K562 (cell line): Measurements from ENCODE around the gene ZNF83. TPM values are rescaled to one million over a fixed set of nuclear protein-coding genes. Genes with fewer than 3 reads are reported as not detected.

Source experiments
- ATAC-seq: fragments of 200-7000 bp; cut with Tn5 transposase; 3 replicates; pipeline ENCODE4 v1.9.1; 2020; ENCODE audit warnings: moderate library complexity
- BruUV-seq: library from RNA; stranded (reverse); fragments of 400-500 nt; replicated peaks from 2 replicates; lab custom pipeline; 2021; lab: Mats Ljungman, UMichigan
- CTCF ChIA-PET: fragments of 300-600 bp; formaldehyde crosslinking; extraction: SDS; loops from one replicate; lab custom pipeline; 2021; ENCODE audit warnings: low intra/inter-chr PET ratio; lab: Yijun Ruan, JAX
- POLR2A ChIA-PET: fragments of 300-600, 350-650 bp; sonication (Branson Sonifier 250); formaldehyde crosslinking; extraction: SDS; loops from one replicate; lab custom pipeline; 2021; ENCODE audit warnings: antibody characterized with exemption, inconsistent platforms; lab: Yijun Ruan, JAX
- DNase-seq, 4 experiments: peaks; one replicate each; pipeline versions ENCODE4 v3.0.0 to v3.0.0-alpha.2; 2011 to 2018; ENCODE audit warnings: low spot score in 3 of 4, mixed read lengths in 3 of 4; ENCODE audit errors: extremely low read depth in 1 of 4
- FAIRE-seq: peaks from 2 replicates; lab custom pipeline; 2011; peaks lifted over from hg19 to GRCh38; lab: Jason Lieb, UNC
- H2AFZ ChIP-seq: 2 replicates; pipeline ENCODE4 v1.6.0; 2011; ENCODE audit warnings: low read depth, low read length, control low read depth, inconsistent platforms
- H3K27ac ChIP-seq: fragments of 200-600 bp; 3 replicates; pipeline ENCODE4 v1.8.0; 2011; ENCODE audit warnings: low read depth, mild to moderate bottlenecking, control low read depth, inconsistent platforms, low read length, moderate library complexity, mixed read lengths; ENCODE audit errors: extremely low read depth
- H3K27me3 ChIP-seq, 2 experiments: fragments of 300-600 bp in 1 of 2; 2 replicates in 1 of 2; 3 replicates in 1 of 2; pipeline versions ENCODE4 v1.6.0 to v1.8.0; 2011; ENCODE audit warnings: inconsistent platforms in 2 of 2, low read length in 2 of 2, mild to moderate bottlenecking in 1 of 2, mixed read lengths in 1 of 2, moderate library complexity in 1 of 2; ENCODE audit not compliant: control insufficient read depth in 2 of 2, insufficient read depth in 2 of 2
- H3K36me3 ChIP-seq: fragments of 300-600 bp; 3 replicates; pipeline ENCODE4 v1.8.0; 2011; ENCODE audit warnings: mild to moderate bottlenecking, low read length, inconsistent platforms; ENCODE audit not compliant: control insufficient read depth, insufficient read depth
- H3K4me1 ChIP-seq, 2 experiments: fragments of 200-600 bp in 1 of 2; replicated peaks in 1 of 2; 2 replicates in 1 of 2; 3 replicates in 1 of 2; pipeline versions ENCODE4 v1.5.1 to v1.8.0; 2011; ENCODE audit warnings: inconsistent platforms in 2 of 2, low read length in 2 of 2, mild to moderate bottlenecking in 1 of 2, mixed read lengths in 1 of 2, moderate library complexity in 1 of 2; ENCODE audit not compliant: control insufficient read depth in 2 of 2, insufficient read depth in 2 of 2
- H3K4me2 ChIP-seq: 2 replicates; pipeline ENCODE4 v1.6.1; 2011; ENCODE audit warnings: low read length, control low read depth, inconsistent platforms, mixed read lengths; ENCODE audit not compliant: insufficient read depth
- H3K4me3 ChIP-seq: fragments of 200-600 bp; sonication (generic), shearing (Covaris generic); 2 replicates; pipeline ENCODE4 v1.5.1; 2016; ENCODE audit warnings: control low read depth, inconsistent platforms
- H3K79me2 ChIP-seq: fragments of 200-600 bp; 3 replicates; pipeline ENCODE4 v1.8.0; 2011; ENCODE audit warnings: low read length, inconsistent platforms; ENCODE audit not compliant: control insufficient read depth, insufficient read depth
- H3K9ac ChIP-seq, 2 experiments: 2 replicates each; pipeline versions ENCODE4 v1.6.0 to v1.6.1; 2011; ENCODE audit warnings: low read depth in 2 of 2, low read length in 2 of 2, control low read depth in 1 of 2, inconsistent platforms in 1 of 2, mild to moderate bottlenecking in 1 of 2, mixed read lengths in 1 of 2; ENCODE audit not compliant: insufficient read depth in 1 of 2
- H3K9me1 ChIP-seq: one replicate; pipeline ENCODE4 v1.6.0; 2011; ENCODE audit warnings: inconsistent platforms, mild to moderate bottlenecking, low read length, moderate library complexity; ENCODE audit not compliant: control insufficient read depth, insufficient read depth
- H3K9me3 ChIP-seq: replicated peaks from 2 replicates; pipeline ENCODE4 v1.5.1; 2011; ENCODE audit warnings: low read depth, low read length, inconsistent platforms; ENCODE audit not compliant: control insufficient read depth, insufficient read depth
- H4K20me1 ChIP-seq: replicated peaks from 2 replicates; pipeline ENCODE4 v1.6.1; 2011; ENCODE audit warnings: low read length, inconsistent platforms, mixed read lengths; ENCODE audit not compliant: control insufficient read depth, insufficient read depth
- EGR1 ChIP-seq: fragments of 450-650 bp; conservative IDR thresholded peaks from 2 replicates; pipeline ENCODE4 v1.6.1; 2017; ENCODE audit warnings: mild to moderate bottlenecking
- JUN ChIP-seq, 2 experiments: sonication (generic) in 1 of 2; formaldehyde crosslinking in 1 of 2; IDR thresholded peaks; 2 replicates each; pipeline versions ENCODE4 v1.6.1 to v1.8.0; 2012 to 2022; ENCODE audit warnings: borderline replicate concordance in 2 of 2, mild to moderate bottlenecking in 2 of 2, improper control_type of control experiment in 1 of 2, low read depth in 1 of 2, low read length in 1 of 2, missing genetic modification reagents in 1 of 2
- JUND ChIP-seq, 2 experiments: IDR thresholded peaks; 2 replicates in 1 of 2; 3 replicates in 1 of 2; pipeline ENCODE4 v1.6.1; 2011; ENCODE audit warnings: borderline replicate concordance in 2 of 2, low read depth in 2 of 2, low read length in 2 of 2, improper control_type of control experiment in 1 of 2, missing biosample characterization in 1 of 2, missing genetic modification characterization in 1 of 2, missing genetic modification reagents in 1 of 2
- PHF21A ChIP-seq: fragments of 450-650 bp; IDR thresholded peaks from 2 replicates; pipeline ENCODE4 v1.6.1; 2017; ENCODE audit warnings: low read depth, borderline replicate concordance
- PHTF2 ChIP-seq: fragments of 250-450 bp; sonication (Bioruptor Pico); IDR thresholded peaks from 2 replicates; pipeline ENCODE4 v1.5.0; 2021; ENCODE audit warnings: mild to moderate bottlenecking
- XRCC3 ChIP-seq: fragments of 450-650 bp; IDR thresholded peaks from 2 replicates; pipeline ENCODE4 v1.6.1; 2017; ENCODE audit warnings: mild to moderate bottlenecking, moderate library complexity
- ZFP1 ChIP-seq: fragments of 450-650 bp; formaldehyde crosslinking; IDR thresholded peaks from 2 replicates; pipeline ENCODE4 v1.4.0; 2020; ENCODE audit warnings: mild to moderate bottlenecking, mixed read lengths
- ZNF583 ChIP-seq: fragments of 250-450 bp; sonication (Bioruptor Pico); IDR thresholded peaks from 2 replicates; pipeline ENCODE4 v1.4.0; 2020
- ZSCAN32 ChIP-seq: fragments of 450-650 bp; formaldehyde crosslinking; IDR thresholded peaks from 2 replicates; pipeline ENCODE4 v1.4.0; 2020; ENCODE audit warnings: mild to moderate bottlenecking, moderate library complexity
- WGBS: fragments of 100-300 bp; shearing (Covaris generic); methylation state at CpG from one replicate; pipeline ENCODE4 v1.1.6; 2016; ENCODE audit warnings: low coverage, mixed read lengths; ENCODE audit not compliant: insufficient coverage; ENCODE audit errors: missing lambda C conversion rate; 5-methylcytosine and 5-hydroxymethylcytosine counted together
- in situ Hi-C: fragments of 300-500 bp; cut with MboI; formaldehyde crosslinking; loops from 4 replicates; pipeline ENCODE4 v1.15.0; 2018; ENCODE audit warnings: inconsistent platforms, mixed read lengths
- intact Hi-C: fragments of 100-400 bp; cut with micrococcal nuclease; formaldehyde crosslinking; loops from 2 replicates; pipeline ENCODE4 v1.14.2; 2022
- polyA plus RNA-seq, 8 experiments: library from polyadenylated mRNA; depleted of rRNA in 4 of 8; stranded (reverse) in 5 of 8; unstranded in 3 of 8; fragments of >200 nt; fragmentation: Nextera tagmentation in 2 of 8; fragmentation: Illumina TruSeq in 1 of 8; extraction: Ambion mirVana in 2 of 8; extraction: Trizol in 1 of 8; gene quantifications; 2 replicates each; pipeline versions ENCODE4 v1.2.1 to v1.2.3, GENCODE V29; 2011 to 2014; ENCODE audit warnings: inconsistent platforms in 1 of 8, missing spikeins in 1 of 8
- total RNA-seq, 7 experiments: library from RNA; depleted of rRNA in 6 of 7; stranded (reverse); fragments of >200 nt in 6 of 7; fragmentation: Illumina TruSeq in 2 of 7; extraction: Trizol in 2 of 7; gene quantifications; 2 replicates each; pipeline versions ENCODE4 v1.2.1 to v1.2.3, GENCODE V29; 2011 to 2021; ENCODE audit warnings: low replicate concordance in 1 of 7
- TF ChIP-seq, protein P1 (sequence below), 2 experiments: fragments of 450-650 bp in 1 of 2; sonication (generic) in 1 of 2; formaldehyde crosslinking in 1 of 2; IDR thresholded peaks in 1 of 2; conservative IDR thresholded peaks in 1 of 2; 2 replicates each; pipeline versions ENCODE4 v1.6.1 to v1.8.1; 2016 to 2023; ENCODE audit warnings: mild to moderate bottlenecking in 2 of 2, moderate library complexity in 2 of 2, inconsistent platforms in 1 of 2, missing genetic modification reagents in 1 of 2
- TF ChIP-seq, protein P2 (sequence below): fragments of 450-650 bp; IDR thresholded peaks from 2 replicates; pipeline ENCODE4 v1.6.1; 2018; ENCODE audit not compliant: partially characterized antibody

Gene ZNF83
- total and polyA plus RNA-seq, 9 of the 15 experiments (the other 6 are each of a cell fraction or from before 2014, with no cell fraction given) = 18.6 to 74.3 (median 51.9) TPM

GRCh38 chr19:52665027-52665426 lies 26.9 kb upstream of the ZNF83 start:
- peak overlapping the region; percentile 3; the same call in 1 of the 2 replicates for H2AFZ ChIP-seq
- H3K4me1 ChIP-seq = peaks cover 15 to 26% of the 10 kb centered on the region in 2 experiments
- peak overlapping the region; percentile 80 for H3K27ac ChIP-seq
- H3K9me1 ChIP-seq = peaks cover 2% of the 10 kb centered on the region
- peaks cover 63% of the 10 kb centered on the region; the same call in 2 of the 3 replicates for H3K36me3 ChIP-seq
- TF ChIP-seq JUN (IDR thresholded peaks at IDR 0.05; ENCODE audit: borderline replicate concordance, low read depth, low read length) (0 out of 2 replicates have a peak, but pooled peaks have one; percentile 6), JUN (CRISPR knock-in tag; IDR thresholded peaks at IDR 0.05; ENCODE audit: borderline replicate concordance) (no peak), XRCC3 (no peak), JUND (IDR thresholded peaks at IDR 0.05; ENCODE audit: borderline replicate concordance, low read depth, low read length) (peak; percentile 55; the same call in 1 of the 2 replicates), JUND (tag; IDR thresholded peaks at IDR 0.05; ENCODE audit: borderline replicate concordance, low read depth, low read length) (no peak; the same call in 2 of the 3 replicates), PHF21A (no peak), ZNF583 (CRISPR knock-in tag) (no peak), ZSCAN32 (CRISPR knock-in tag) (no peak), PHTF2 (CRISPR knock-in tag) (no peak), EGR1 (peak; percentile 13; the same call in 1 of the 2 replicates), ZFP1 (CRISPR knock-in tag) (no peak)
- TF ChIP-seq, protein P1, sequence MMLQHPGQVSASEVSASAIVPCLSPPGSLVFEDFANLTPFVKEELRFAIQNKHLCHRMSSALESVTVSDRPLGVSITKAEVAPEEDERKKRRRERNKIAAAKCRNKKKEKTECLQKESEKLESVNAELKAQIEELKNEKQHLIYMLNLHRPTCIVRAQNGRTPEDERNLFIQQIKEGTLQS (IDR thresholded peaks at IDR 0.05) = peak; percentile 51
- TF ChIP-seq, protein P1 (CRISPR knock-in tag; conservative IDR thresholded peaks at IDR 0.05) = no peak
- TF ChIP-seq, protein P2, sequence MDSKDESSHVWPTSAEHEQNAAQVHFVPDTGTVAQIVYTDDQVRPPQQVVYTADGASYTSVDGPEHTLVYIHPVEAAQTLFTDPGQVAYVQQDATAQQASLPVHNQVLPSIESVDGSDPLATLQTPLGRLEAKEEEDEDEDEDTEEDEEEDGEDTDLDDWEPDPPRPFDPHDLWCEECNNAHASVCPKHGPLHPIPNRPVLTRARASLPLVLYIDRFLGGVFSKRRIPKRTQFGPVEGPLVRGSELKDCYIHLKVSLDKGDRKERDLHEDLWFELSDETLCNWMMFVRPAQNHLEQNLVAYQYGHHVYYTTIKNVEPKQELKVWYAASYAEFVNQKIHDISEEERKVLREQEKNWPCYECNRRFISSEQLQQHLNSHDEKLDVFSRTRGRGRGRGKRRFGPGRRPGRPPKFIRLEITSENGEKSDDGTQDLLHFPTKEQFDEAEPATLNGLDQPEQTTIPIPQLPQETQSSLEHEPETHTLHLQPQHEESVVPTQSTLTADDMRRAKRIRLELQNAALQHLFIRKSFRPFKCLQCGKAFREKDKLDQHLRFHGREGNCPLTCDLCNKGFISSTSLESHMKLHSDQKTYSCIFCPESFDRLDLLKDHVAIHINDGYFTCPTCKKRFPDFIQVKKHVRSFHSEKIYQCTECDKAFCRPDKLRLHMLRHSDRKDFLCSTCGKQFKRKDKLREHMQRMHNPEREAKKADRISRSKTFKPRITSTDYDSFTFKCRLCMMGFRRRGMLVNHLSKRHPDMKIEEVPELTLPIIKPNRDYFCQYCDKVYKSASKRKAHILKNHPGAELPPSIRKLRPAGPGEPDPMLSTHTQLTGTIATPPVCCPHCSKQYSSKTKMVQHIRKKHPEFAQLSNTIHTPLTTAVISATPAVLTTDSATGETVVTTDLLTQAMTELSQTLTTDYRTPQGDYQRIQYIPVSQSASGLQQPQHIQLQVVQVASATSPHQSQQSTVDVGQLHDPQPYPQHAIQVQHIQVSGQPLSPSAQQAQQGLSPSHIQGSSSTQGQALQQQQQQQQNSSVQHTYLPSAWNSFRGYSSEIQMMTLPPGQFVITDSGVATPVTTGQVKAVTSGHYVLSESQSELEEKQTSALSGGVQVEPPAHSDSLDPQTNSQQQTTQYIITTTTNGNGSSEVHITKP = peak; percentile 40
- TF ChIP-seq, all 486 proteins: peak for 5
- POLR2A ChIA-PET = interaction anchor here (0.6 kb wide), 1 partner anchor 454 kb away, joined by 3 read pairs; no protein-coding TSS in a partner anchor
- Histone ChIP-seq H3K9me3 (no peaks in the 10 kb centered on the region), H3K9ac (peak overlapping the region; percentile 63 to 82; a peak in 3 of 4 replicates), H4K20me1 (no peaks in the 10 kb centered on the region), H3K79me2 (peaks cover 80% of the 10 kb centered on the region), H3K4me2 (peak overlapping the region; percentile 39), H3K27me3 (no peaks in the 10 kb centered on the region), H3K4me3 (no peak overlapping the region)
- ATAC-seq = peak; percentile 83
- CTCF ChIA-PET = no interaction called here
- BruUV-seq = no TSS peak
- in situ Hi-C loops = no loop called here
- FAIRE-seq = no peak
- intact Hi-C loops = no loop called here
- 42% methylated on average over 4 of the region's 4 CpGs for whole genome bisulfite sequencing
- DNase-seq = peak; percentile 55 to 70 (median 58)
